Central memory CD4-positive, alpha-beta T cell (primary cell): ENCODE measurements around the gene TMEM178B.

ENCODE experiments used
- DNase-seq: peaks from one replicate; pipeline ENCODE4 v3.0.0; 2022

The TMEM178B gene

GRCh38 chr7:141436575-141437075 is 362.8 kb downstream of the TMEM178B start:
- no peak for DNase-seq

GRCh38 chr7:141439164-141439563 is 365.3 kb downstream of the TMEM178B start:
- DNase-seq = no peak

GRCh38 chr7:141439776-141440175 is 365.9 kb downstream of the TMEM178B start:
- DNase-seq = no peak

GRCh38 chr7:141441837-141442627 is 368.2 kb downstream of the TMEM178B start:
- no peak for DNase-seq

GRCh38 chr7:141442781-141443180 is 368.9 kb downstream of the TMEM178B start:
- DNase-seq = no peak

- no peak for DNase-seq
These were observed 371.1 kb downstream of the TMEM178B start for GRCh38 chr7:141444961-141445360.

GRCh38 chr7:141451232-141451631 is 377.4 kb downstream of the TMEM178B start:
- DNase-seq = no peak

- no peak for DNase-seq
These were observed 379.0 kb downstream of the TMEM178B start for GRCh38 chr7:141452911-141453310.

- DNase-seq = no peak
These were observed 380.5 kb downstream of the TMEM178B start for GRCh38 chr7:141454338-141454737.

GRCh38 chr7:141455723-141456122 is 381.9 kb downstream of the TMEM178B start:
- no peak for DNase-seq

GRCh38 chr7:141456298-141456697 is 382.4 kb downstream of the TMEM178B start:
- no peak for DNase-seq

- no peak for DNase-seq
These were observed 382.8 kb downstream of the TMEM178B start for GRCh38 chr7:141456711-141457110.

GRCh38 chr7:141460781-141461715 is 387.2 kb downstream of the TMEM178B start:
- DNase-seq = no peak

- DNase-seq = no peak
These were observed 388.1 kb downstream of the TMEM178B start for GRCh38 chr7:141461924-141462323.

- no peak for DNase-seq
These were observed 389.1 kb downstream of the TMEM178B start for GRCh38 chr7:141462958-141463357.

GRCh38 chr7:141463986-141464385 is 390.1 kb downstream of the TMEM178B start:
- no peak for DNase-seq

GRCh38 chr7:141464551-141464950 is 390.7 kb downstream of the TMEM178B start:
- DNase-seq = no peak

GRCh38 chr7:141466151-141466904 is 392.5 kb downstream of the TMEM178B start:
- DNase-seq = no peak

- DNase-seq = no peak
These were observed 394.5 kb downstream of the TMEM178B start for GRCh38 chr7:141468341-141468740.

GRCh38 chr7:141475679-141476078 is 401.8 kb downstream of the TMEM178B start:
- no peak for DNase-seq

- DNase-seq = no peak
These were observed 404.0 kb downstream of the TMEM178B start for GRCh38 chr7:141477865-141478264.

- no peak for DNase-seq
These were observed 405.0 kb downstream of the TMEM178B start for GRCh38 chr7:141478845-141479244.

GRCh38 chr7:141480953-141481352 is 407.1 kb downstream of the TMEM178B start:
- DNase-seq = no peak
